GM18909 (cell line): Measurements from ENCODE around the gene PSG6.
"Not testable (repeated sequence)": the region's sequence is repeated elsewhere in the genome, so short reads cannot be mapped to it uniquely, and the experiment has no call there.

ENCODE experiments used
- ATAC-seq: cut with Tn5 transposase; IDR thresholded peaks from one replicate; pipeline ENCODE4 v1.9.1; 2021; ENCODE audit warnings: mild to moderate bottlenecking; ENCODE audit not compliant: unreplicated experiment, poor library complexity

Gene PSG6

GRCh38 chr19:42912941-42913340 is 4.8 kb downstream of the PSG6 start:
- ATAC-seq, result not testable (repeated sequence)

- ATAC-seq, result not testable (repeated sequence)
Observed at GRCh38 chr19:42911731-42912130, 6.0 kb downstream of the PSG6 start.

- ATAC-seq, result not testable (repeated sequence)
Observed at GRCh38 chr19:42906162-42906561, 11.5 kb downstream of the PSG6 start.

- not testable (repeated sequence) for ATAC-seq
Observed at GRCh38 chr19:42900561-42900960, 17.1 kb downstream of the PSG6 start.

GRCh38 chr19:42899674-42900073 is 18.0 kb downstream of the PSG6 start:
- ATAC-seq, result not testable (repeated sequence)

GRCh38 chr19:42899110-42899509 is 18.6 kb downstream of the PSG6 start:
- not testable (repeated sequence) for ATAC-seq

GRCh38 chr19:42898656-42899055 is 19.0 kb downstream of the PSG6 start:
- not testable (repeated sequence) for ATAC-seq

- not testable (repeated sequence) for ATAC-seq
Observed at GRCh38 chr19:42897729-42898128, 20.0 kb downstream of the PSG6 start.

GRCh38 chr19:42890446-42890845 is 27.2 kb downstream of the PSG6 start:
- ATAC-seq, result not testable (repeated sequence)

GRCh38 chr19:42887876-42888445 is 29.7 kb downstream of the PSG6 start:
- ATAC-seq, result not testable (repeated sequence)

GRCh38 chr19:42882730-42883129 is 35.0 kb downstream of the PSG6 start:
- ATAC-seq, result not testable (repeated sequence)

- not testable (repeated sequence) for ATAC-seq
Observed at GRCh38 chr19:42882010-42882409, 35.7 kb downstream of the PSG6 start.

GRCh38 chr19:42881279-42881678 is 36.4 kb downstream of the PSG6 start:
- not testable (repeated sequence) for ATAC-seq

GRCh38 chr19:42880621-42881020 is 37.1 kb downstream of the PSG6 start:
- not testable (repeated sequence) for ATAC-seq

GRCh38 chr19:42879613-42880012 is 38.1 kb downstream of the PSG6 start, which contains the start of gene PSG1:
PSG1 (minus strand) TSS chr19:42879713; CDS start chr19:42879581, 132 bp downstream.
- no peak for ATAC-seq

GRCh38 chr19:42876596-42876995 is 41.1 kb downstream of the PSG6 start:
- not testable (repeated sequence) for ATAC-seq

- ATAC-seq, result not testable (repeated sequence)
Observed at GRCh38 chr19:42875881-42876280, 41.8 kb downstream of the PSG6 start.

GRCh38 chr19:42874901-42875813 is 42.5 kb downstream of the PSG6 start:
- ATAC-seq, result not testable (repeated sequence)

- not testable (repeated sequence) for ATAC-seq
Observed at GRCh38 chr19:42874136-42874535, 43.6 kb downstream of the PSG6 start.

- no peak for ATAC-seq
Observed at GRCh38 chr19:42872608-42873007, 45.1 kb downstream of the PSG6 start.

- ATAC-seq, result no peak
Observed at GRCh38 chr19:42857544-42857867, 60.2 kb downstream of the PSG6 start.
